HG03039 (cell line): ENCODE data around the gene OR7C2.
"Not testable (repeated sequence)": the region's sequence is repeated elsewhere in the genome, so short reads cannot be mapped to it uniquely, and the experiment has no call there.

Experiments
- ATAC-seq: cut with Tn5 transposase; IDR thresholded peaks from one replicate; pipeline ENCODE4 v1.9.1; 2021; ENCODE audit warnings: mild to moderate bottlenecking, moderate library complexity; ENCODE audit not compliant: unreplicated experiment

OR7C2 gene

DNA sequence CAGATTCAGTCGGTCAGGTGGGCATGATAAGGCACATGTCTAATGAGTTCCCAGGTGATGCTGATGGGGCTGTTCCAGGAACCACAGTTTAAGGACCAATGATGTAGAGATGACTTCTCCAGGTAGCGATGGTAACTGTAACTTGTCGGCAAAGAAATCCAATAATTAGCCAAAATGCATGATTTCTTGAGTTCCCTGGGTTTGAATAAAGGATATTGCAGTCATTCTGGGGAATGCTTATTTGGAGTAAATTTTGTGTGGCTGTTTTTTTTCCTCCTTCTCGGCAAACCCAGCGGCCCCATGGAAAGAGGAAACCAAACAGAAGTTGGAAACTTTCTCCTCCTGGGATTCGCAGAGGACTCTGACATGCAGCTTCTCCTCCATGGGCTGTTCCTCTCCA lies at the start of gene OR7C2:
Gene OR7C2 (plus strand): TSS at position 301 of the 400 bp plus-strand sequence. CDS start 0 bp downstream, at position 301.
- no peak for ATAC-seq

DNA sequence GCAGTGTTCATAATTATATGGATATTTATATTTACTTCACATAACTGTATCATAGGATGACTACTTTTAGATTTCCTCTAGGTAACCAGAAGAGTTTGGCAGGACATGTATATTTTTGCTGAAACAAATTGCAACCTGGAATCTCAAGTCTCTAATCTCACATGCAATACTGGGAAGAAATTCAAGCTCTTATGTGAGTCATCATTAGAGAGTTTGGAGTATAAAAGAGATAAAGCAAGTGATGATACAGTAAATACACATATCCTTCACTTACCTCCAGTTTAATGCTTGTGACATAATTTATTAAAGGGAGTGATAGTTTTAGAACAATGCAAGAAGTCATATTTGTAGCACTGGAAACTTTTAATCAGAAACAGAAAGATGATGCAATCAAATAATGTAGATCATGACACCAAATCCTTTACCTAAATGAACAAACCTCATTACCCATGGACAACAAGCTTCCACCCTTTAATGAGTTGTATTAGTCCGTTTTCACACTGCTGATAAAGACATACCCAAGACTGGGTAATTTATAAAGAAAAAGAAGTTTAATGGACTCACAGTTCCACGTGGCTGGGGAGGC lies 39.5 kb upstream of the OR7C2 start:
- ATAC-seq = no peak

DNA sequence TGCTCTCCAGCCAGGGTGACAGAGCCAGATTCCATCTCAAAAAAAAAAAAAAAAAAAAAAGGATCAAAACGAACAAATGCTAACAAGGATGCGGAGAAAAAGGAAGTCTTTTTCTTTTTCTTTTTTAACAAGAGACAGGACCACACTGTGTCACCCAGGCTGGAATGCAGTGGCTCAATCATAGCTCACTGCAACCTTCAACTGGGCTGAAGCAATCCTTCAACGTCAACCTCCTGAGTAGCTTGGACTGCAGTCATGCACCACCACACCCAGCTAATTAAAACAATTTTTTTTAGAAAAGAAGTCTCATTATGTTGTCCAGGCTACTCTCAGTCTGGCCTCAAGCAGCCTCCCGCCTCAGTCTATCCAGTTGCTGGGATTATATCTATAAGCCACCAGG lies 34.6 kb upstream of the OR7C2 start:
- no peak for ATAC-seq

DNA sequence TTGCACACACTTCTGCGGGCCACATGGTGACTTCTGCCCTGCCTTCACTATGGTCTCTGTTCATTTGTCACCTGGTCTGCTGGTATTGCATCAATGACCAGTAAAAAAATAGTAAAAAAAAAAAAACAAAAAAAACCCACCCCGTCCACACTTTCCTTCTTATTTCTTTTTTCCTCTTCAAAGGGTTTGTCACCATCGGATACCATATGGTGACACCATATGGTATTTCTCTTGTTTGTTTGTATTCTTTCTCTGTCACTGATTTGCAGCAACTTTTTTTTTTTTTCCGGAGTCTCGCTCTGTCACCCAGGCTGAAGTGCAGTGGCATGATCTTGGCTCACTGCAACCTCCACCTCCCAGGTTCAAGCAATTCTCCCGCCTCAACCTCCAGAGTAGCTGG lies 26.2 kb upstream of the OR7C2 start:
- no peak for ATAC-seq

DNA sequence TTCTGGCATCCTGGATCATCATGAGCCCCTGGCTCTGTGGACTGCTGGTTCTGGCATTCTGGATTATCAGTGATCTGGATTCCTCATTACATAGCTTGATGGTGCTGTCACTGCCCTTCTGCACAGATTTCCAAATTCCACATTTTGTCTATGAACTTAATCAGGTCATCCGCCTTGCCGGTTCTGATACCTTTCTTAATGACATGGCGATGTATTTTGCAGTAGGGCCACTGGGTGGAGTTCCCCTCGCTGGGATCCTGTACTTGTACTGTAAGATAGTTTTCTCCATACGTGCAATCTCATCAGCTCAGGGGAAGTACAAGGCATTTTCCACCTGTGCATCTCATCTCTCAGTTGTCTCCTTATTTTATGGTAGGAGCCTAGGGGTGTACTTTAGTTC lies 24.4 kb upstream of the OR7C2 start:
- ATAC-seq = no peak

DNA sequence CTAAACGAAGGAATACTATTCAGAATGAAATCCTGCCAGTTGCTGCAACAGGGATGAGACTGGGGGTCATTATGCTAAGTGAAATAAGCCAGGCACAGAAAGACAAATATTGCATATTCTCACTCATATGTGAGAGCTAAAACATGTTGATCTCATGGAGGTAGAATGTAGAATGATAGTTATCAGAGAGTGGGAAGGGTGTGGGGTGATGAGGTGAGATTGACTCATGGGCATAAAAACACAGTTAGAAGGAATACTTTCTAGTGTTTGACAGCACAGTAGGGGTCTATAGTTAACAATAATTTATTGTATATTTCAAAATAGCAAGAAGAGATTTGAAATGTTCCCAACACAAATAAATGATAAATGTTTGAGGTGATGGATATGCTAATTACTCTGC lies 7.8 kb upstream of the OR7C2 start:
- no peak for ATAC-seq

DNA sequence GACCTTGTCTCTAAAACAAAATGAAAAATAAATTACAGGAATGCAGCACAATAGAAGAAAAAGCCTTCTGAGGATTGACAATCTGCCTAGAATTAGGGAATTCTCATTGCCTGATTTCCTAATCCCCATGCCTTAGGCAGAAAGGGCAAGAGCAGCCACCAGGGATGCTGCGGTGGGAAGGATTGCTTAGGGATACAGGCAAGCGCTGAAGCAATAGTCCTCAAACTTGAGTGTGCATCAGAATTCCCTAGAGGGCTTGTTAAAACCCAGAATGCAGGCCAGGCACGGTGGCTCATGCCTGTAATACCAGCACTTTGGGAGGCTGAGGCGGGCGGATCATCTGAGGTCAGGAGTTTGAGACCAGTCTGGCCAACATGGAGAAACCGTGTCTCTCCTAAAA lies 1.0 kb upstream of the OR7C2 start:
- ATAC-seq = no peak

DNA sequence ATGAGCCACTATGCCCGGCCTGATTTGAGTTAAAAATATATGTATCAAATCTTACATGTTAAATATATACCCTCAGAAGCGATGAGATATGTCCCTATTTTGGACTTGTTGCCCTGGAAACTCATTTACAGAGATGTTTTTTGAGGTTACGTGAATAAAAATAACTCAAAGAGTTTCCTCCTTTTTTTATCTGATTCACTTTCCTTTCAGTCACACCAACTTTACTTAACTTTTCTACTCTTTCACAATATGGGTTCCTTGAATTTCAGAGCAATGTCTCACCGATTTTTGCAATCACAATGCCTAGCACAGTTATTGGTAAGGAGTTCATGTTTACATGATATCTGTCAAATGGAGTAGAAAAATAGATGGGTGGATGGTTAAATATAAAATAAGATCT lies 2.3 kb downstream of the OR7C2 start:
- ATAC-seq = no peak

DNA sequence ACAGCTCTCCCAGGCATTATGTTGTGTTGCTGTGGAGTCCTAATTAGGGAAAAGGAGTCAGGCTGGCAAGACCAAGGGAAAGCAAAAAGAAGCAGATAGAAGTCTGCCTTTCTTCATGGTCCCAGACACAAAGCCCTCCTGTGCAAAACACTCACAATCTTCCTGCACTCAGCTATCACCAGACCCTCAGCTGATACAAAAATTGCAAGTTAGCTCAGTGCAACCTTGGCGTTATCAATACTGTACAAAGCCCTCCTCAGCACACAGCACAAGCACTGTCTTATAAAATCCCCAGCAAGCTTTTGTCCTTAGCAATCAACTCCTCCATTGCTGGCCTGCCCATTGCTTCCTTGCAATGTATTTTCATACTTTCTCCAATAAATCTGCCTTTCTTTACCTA lies 3.2 kb downstream of the OR7C2 start:
- ATAC-seq = no peak

DNA sequence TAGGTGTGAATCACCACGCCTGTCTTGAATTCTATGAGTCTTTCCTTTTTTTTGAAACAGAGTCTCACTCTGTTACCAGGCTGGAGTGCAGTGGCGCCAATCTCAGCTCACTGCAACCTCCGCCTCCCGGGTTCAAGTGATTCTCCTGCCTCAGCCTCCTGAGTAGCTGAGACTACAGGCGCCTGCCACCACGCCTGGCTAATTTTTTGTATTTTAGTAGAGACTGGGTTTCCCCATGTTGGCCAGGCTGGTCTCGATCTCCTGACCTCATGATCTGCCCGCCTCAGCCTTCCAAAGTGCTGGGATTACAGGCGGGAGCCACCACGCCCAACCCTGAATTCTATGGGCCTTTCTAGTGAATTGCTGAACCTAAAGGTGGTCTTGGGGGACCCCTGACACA lies 8.1 kb downstream of the OR7C2 start:
- not testable (repeated sequence) for ATAC-seq

DNA sequence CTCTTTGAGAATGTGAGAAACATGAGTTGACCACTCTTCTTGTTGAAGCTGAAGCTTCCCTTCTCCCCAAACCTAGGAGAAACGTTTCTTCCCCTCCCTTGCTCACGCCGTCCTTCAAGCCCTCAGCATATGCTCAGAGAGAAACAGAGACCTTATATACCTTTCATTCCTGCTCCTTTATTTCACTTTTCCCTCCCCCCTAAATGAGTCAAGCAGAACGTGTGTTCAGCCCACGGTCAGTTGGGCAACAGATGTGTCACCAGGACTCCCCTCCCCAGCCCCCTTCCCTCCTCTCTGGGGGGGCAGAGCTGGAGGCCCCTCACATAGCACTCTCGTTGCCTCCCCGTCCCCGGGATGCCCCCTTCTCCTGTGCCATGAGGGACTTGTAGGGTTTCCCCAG lies 8.6 kb downstream of the OR7C2 start:
- no peak for ATAC-seq

DNA sequence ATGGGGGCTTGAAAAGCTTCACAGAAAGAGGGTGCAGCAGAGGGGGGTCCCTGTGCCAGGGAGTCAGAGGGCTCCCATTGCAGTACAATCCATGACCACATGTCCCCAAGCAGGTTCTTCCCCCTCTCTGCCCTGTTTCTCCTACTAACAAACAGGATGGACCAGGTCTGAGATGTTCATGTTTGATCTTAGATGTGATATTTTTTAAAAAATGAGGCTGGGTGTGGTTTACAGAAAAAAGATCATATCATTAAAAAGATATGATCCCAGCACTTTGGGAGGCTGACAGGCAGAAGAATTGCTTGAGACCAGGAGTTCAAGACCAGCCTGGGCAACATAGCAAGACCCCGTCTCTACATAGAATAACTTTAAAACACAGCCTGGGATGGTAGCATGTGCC lies 9.1 kb downstream of the OR7C2 start:
- no peak for ATAC-seq

DNA sequence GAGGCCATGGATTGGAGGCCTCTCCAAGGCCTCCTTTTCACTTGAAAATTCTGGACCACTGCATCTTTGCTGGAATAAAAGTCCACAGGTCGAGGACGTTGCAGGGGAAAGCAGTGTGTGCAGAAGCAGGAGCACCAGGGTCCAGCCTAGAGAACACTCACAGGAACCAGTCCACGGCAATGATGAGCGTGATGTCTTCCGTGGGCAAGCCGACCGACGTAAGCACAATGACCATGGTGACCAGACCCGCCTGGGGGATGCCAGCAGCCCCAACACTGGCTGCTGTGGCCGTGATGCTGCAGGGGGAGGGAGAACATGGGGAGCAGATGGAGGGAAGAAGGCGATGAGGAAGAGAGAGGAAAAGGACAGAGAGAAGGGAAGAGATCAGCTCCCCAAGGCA lies 11.5 kb downstream of the OR7C2 start:
- ATAC-seq = no peak

DNA sequence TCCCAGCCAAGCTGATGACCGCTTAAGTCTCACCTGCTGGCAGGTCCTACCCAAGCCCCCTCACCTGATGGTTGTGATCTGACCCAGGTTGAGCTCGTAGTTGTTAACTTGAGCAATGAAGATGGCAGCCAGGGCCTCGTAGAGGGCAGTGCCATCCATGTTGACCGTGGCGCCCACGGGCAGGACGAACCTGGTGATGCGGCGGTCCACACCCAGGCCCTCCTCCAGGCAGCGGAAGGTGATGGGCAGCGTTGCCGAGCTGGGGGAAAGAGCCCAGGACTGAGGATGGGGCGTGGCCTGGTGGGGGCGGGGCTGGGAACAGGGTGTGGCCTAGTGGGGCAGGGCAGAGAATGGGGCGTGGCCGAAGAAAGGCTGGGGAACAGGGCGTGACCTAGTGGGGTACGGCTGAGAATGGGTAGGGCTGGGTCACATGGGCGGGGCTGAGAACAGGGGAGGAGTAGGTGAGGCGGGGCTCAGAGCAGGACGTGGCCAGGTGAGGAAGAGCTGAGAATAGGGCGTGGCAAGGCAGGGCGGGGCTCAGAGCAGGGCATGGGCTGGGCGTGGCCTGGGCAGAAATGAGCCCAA lies 12.9 kb downstream of the OR7C2 start:
- no peak for ATAC-seq

DNA sequence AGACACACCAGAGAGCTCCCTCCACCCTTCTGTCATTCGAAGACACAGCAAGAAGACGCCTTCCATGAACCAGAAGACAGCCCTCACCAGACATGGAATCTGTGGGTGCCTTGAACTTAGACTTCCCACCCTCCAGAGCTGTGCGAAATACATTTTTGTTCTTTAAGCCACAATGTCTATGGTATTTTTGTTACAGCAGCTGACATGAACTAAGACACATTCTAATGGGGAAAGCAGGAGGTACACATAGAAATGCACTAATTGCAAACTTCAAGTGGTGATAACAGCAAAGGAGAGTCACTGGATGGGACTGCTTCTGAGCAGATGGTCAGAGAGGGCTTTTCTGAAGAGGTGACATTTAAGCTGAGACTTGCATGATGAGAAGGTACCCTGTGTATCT lies 16.2 kb downstream of the OR7C2 start:
- ATAC-seq = no peak

DNA sequence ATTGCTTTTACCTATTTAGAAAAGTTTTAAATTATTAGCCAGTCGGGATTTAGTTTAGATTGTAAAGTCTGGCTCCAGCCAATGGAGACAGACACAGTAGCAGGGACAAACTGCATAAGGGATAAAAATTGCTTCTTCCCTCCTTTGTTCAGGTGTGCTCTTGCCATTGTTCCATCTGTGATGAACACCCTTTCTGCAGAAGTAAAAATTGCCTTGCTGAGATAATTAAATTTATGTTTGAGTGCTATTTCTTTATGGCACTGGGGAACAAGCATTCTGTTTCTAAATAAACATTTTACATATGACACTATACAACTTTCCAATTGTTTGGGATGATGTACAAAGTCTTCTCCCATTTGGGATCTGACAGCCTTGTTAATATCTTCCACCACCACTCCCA lies 18.0 kb downstream of the OR7C2 start:
- ATAC-seq = no peak

DNA sequence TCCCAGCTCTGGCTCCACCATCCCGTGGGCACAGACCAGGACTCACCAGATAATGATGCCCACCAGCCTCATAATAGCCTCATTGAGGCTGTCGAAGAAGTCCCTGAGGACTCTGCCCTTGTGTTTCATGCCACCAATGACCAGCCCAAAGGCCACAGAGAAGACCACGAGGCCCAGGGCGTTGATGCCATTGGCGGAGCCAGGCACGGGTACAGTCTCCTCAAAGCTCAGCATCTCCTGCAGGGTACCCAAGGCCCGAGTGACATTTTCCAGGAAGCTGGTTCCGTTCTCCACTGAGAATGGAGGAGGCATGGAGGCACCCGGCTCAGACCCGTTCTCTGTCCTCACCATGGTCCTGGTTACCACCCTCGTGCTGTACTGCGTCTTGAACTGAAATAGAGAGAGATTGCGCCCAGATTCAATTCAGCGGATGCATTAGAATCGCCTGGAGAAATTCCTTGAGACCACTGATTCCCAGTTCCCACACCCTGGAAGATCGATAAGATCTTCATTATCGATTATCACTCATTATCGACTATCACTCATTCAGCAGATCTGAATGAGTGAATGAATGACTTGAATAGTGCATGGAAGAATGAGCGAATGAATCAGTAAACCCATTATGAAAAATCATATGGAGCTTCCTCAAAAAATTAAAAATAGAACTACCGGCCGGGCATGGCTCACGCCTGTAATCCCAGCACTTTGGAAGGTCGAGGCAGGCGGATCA lies 20.8 kb downstream of the OR7C2 start:
- ATAC-seq = no peak

DNA sequence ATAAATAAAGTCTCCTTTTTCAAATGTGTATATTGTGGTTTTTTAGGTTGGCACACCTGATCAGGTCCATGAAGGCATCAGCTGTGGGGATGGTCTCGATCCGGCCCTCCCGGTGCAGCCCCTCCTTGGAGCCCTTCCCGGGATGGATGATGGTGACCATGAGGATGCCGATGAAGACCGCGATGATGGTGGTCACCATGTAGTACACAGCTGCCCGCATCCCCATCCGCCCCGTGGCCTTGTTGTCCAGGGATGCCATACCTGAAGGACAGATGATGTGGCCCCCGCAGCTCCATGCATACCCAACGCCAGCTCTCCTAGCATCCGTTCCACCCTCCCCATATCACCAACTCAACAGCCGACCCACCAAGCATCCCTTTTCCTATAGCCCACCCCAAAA lies 27.0 kb downstream of the OR7C2 start:
- no peak for ATAC-seq

DNA sequence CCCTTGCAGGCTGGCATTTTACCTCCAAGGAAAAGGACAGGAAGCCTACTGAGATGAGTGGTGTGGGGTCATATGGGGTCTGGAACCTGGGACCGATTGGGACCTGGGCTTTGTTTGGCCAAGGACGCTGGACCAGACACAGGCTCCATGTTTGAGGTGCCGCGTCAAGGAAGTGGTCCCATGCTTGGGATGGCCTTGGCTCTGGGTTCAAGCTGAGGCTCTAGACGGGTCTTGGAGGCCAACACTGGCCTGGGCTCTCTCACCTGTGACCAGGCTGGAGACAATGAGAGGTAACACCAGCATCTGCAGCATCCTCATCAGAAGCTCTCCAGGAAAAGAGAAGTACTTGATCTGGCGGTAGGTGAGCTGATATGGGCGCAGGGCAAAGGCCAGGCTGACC lies 30.2 kb downstream of the OR7C2 start:
- no peak for ATAC-seq

DNA sequence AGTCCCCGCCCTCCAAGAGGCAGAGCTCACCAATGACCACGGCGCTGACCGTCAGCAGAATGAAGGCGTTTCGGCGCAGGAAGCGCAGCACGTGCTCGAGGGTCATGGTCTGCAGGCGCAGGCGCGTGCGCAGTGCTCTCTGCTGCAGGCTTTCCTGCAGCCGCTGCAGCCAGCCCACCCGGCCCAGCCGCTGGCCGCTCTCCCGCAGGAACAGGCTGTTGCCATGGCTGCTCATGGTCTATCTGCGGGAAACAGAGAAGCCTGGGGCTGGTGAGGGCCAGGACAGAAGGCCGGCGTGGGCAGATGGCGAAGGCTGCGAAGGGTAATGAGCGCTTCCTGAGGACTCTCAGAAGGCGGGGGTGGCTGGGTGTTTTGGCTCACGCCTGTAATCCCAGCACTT lies 31.4 kb downstream of the OR7C2 start:
- no peak for ATAC-seq

DNA sequence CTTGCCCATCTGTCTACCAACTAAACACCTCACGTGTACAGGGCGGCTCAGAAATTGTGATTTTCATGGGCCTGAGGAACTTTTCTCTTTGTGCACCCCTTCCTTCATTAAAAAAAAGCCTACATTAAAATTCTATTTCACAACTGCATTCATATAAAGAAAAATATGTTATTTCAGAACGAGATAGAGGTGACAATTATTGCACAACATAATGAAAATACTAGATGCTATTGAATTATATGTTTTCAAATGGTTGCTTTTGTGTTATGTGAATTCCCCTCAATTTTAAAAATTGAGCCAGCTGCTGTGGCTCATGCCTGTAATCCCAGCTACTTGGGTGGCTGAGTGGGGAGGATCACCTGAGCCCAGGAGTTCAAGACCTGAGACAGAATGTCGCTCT lies 33.2 kb downstream of the OR7C2 start:
- ATAC-seq = no peak

DNA sequence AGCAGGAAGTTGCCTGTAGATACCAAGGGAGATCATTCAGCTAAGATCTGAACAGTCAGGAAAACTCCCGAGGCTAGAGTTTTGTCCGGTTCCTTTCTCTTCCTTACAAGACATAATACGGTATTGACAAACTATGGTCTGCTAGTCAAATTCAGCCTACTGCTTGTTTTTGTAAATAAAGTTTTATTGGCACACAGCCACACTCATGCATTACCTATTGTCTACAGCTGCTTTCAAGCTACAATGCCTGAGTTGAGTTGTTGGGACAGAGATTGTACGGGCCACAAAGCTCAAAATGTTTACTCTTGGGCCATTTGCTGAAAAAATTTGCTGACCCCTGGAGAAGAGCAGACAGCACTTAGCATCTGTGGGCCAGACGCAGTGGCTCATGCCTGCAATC lies 35.8 kb downstream of the OR7C2 start:
- ATAC-seq = no peak
